Activated CD8-positive, alpha-beta memory T cell treated with anti-CD3 and anti-CD28 coated beads, Interleukin-2, amount 50 U/mL, for 24 hours (primary cell): ENCODE measurements around the gene YPEL2.

Source experiments
- DNase-seq: peaks from one replicate; pipeline ENCODE4 v3.0.0-alpha.2; 2020; ENCODE audit errors: extremely low read depth

YPEL2 gene

GRCh38 chr17:59356543-59357218, 25.2 kb downstream of the YPEL2 start:
- DNase-seq: no peak

GRCh38 chr17:59357219-59357697, 25.8 kb downstream of the YPEL2 start:
- DNase-seq: no peak

DNA sequence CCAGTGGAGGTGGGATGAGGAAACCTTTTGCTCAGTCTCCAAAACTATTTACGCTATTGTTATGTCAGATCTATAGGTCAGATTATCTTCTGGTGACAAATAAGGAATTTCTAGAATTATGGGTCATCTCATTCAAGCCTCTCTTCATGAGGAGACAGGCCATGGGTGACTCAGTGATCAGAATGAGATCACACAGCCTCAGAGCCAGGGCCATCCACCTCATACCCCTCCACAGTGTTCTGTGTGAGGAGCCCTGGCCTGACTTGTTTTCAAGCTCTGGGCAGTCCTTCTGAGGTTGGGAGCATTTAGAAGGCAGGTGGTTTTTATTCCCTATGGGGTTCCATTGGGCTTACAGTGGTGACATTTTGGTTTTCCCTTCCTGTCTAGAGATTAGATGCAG, 26.5 kb downstream of the YPEL2 start:
- no peak for DNase-seq

GRCh38 chr17:59361386-59361785, 29.9 kb downstream of the YPEL2 start:
- no peak for DNase-seq

DNA sequence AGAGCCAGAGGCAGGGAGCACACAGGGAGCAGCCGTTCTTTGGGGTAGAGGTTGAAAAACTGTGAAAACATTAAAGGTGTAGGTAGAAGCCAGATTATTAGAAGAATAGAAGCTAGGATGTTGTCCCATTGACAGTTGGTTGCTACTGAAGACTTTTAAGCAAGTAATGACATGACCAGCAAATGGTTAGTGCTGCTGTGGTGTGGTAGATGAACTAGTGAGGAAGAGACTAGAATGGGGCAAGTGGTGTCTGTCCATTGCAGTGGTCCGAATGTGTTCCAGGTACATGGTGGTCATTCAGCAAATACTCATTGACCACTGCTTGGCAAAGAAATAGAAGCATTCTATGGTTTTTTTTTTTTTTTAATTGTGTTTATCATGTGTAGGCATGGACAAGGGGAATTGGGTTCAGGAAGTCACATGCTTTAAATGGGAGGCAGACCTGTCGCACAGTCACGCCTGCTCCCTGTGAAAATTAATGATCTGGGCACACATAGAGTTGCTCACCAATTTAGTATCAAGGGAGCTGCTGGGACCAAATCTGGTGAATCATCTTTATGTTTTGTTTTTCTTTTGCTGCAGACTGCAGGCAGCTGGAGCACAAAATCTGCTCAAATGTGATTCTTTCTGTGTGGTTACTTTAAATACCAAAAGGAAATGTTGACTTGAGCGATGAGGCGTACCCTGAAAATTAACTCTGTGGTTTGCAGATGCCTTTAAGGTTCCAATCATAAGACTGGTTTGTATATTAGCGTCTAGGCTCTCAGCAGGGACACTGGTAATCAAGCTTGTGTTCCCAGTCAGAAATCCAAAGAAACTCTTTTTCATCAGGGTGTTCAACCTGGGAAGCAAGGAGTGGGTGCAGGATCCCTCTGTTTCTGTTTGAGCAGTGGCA, 30.7 kb downstream of the YPEL2 start:
- DNase-seq: no peak

DNA sequence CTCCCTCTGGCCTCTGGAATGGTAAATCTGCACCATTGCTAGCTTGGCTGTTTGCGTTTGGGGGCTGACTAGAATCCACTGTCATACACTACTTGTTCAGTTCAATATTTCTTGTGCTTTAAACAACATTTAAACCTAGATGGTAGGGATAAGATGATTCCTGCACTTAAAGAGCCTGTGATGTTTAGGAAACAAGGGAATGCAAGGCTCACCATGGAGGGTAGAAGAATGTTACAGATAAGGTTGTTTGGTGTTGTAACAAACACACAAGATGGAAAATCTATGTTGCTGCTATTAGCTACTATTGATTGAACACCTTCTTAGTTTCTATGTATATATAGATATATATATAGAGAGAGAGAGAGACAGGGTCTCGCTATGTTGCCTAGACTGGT, 31.4 kb downstream of the YPEL2 start:
- DNase-seq: no peak

- DNase-seq: no peak
Observed at GRCh38 chr17:59365383-59365981, 34.0 kb downstream of the YPEL2 start.

DNA sequence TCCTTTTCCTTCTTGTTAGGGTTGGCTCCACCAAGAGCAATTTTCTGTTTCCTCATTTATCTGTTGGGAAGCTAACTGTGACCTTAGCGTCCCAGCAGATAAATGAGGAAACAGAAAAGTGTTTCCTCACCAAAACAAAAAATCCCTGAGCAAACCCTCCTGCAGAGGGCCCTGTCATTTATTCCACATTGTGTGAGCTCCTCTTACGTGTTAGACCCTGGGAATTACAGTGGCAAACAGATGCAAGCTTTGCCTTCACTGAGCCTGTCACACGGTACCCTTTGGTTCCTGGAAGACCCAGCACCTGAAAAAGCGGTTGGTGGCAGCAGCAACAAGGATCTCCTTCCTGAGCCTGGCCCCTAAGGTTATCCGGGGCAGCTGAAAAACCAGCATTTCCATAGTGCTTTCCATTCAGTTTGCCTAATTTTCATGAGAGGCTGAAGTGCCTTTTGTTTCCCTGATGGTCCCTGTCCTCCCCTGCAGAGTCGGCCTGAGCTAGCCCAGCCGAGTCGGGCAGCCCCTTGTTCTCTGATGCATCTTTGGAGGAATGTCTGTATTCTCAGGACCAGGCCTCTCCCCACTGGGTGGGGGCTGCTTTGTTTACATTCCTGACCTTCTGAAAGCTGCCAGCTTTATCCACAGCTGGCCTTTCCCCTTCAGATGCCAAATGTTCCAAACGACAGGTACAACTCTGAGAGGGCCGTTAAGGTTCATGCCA, 34.7 kb downstream of the YPEL2 start:
- no peak for DNase-seq

DNA sequence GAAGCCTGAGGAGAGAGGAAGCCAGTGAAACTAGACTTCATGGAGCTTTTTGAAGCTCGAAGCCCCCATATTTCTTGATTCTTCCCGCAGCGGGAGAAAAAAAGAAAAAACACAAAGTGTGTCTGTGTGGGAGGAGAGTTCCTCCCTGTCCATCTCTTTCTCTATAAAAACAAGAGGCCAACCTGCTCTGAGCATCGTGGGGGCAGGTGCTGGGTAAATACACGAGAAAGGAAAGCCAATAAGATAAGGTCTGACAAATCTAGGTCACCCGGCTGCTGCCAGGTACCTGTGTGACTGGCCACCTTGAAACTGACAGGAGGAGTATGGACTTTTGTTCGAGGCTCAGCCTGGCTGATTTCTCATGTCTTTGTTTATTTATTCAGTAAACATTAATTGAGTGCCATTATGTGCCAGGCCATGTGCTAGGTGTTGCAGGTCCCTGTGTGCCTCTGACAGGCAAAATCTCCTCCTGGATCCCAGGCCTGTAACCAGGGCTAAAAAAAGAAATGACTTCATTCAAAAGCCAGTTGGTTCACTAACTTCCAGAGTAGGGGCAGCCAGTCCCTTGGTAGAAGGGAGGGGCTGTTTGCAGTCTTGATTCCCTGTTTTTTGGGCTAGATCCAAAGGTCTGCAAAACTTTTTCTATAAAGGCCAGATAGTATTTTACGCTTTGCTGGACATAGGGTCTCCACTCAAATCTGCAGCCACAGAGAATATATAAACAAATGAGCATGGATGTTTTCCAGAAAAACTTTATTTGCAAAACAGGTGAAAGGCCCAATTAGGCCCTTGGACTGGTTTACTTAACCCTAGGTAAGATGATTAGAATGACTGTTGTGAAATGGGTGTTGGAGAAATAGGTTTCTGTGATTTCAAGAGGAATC, 35.6 kb downstream of the YPEL2 start:
- no peak for DNase-seq

- no peak for DNase-seq
Observed at GRCh38 chr17:59367657-59368045, 36.2 kb downstream of the YPEL2 start.

DNA sequence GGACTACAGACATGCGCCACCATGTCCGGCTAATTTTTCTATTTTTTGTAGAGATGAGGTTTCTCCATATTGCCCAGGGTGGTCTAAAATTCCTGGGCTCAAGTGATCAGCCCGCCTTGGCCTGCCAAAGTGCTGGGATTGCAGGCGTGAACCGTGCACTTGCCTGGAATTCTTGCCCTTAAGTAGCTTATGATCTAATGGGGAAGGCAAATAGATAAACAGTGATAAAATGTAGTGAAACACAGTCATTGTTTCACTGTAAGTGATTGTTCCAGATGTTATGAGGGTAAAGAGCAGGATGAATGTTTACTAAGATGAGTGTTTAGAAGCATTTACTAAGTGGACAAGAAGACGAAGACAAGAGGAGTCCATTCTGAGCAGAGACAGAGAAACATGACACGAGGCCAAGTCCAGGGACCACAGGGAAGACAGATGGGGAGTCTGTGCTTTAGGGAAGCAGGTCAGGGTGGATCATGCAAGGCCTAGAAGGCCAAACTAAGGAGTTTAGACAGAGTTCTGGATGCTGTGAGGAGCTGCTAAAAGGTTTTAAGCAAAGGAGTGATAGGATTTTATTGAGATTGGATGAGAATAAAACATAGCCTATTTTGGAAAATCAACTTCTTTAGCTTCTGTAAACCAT, 36.9 kb downstream of the YPEL2 start:
- DNase-seq: no peak

GRCh38 chr17:59369031-59369975, 37.8 kb downstream of the YPEL2 start:
- no peak for DNase-seq

- no peak for DNase-seq
Observed at GRCh38 chr17:59370593-59371299, 39.3 kb downstream of the YPEL2 start.

DNA sequence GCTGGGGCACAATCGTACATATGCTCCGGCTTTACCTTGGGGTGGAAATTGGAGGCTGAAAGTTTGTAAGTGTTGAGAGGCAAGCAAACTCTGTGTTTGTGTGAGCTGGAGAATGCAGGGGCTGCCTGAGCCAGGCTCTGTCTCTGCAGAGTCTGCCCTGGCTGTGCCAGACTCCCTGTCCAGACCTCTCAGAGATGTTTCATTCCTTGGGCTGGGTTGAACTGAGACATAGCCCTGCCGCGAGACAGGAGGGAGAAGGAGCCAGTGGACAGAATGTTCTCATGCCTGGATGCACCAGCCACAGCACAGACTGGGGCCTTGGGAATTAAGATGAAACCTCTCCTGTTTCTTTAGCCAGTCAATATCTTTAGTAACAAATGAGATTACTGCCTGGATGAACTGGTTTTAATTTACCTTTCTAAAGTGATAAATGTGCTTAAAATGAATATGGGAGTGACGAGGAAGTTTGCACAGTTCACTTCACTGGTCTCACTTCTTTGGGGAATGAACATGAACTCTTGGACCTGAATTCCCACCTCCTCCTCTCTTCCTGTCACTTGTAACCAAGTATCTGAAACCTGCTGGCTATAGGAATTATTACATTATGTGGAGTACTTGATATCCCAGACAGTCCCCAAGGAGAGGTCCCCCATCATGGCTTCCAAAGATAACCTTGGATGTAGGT, 40.1 kb downstream of the YPEL2 start:
- no peak for DNase-seq

DNA sequence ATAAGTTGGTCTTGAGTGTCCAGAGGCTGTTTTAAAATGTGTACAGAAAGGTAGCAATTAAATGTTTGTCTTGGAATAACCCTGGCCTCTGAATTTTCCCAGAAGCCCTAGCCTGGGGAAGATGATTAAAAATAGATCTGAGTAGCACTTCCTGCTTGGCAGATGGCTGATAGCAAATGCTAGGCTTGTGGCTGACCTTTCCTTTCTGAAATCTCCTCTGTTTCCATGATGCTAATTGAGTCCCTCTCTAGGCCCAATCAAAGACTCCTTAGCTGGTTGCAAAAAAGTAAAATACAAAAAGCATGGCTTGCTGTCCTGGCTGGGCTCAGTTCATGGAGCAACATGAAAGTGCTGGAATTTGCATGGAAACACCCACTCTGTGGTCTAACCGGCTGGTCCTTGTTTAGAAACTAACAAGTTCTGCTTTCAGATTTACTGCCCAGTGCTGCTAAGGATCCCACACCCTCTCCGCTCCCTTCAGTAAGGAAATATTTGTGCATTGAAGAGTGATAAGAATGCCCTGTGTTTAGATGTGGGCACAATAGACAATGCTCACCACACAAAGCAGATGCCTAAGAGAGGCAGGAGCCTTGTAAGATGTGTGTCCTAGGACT, 40.8 kb downstream of the YPEL2 start:
- DNase-seq: no peak

DNA sequence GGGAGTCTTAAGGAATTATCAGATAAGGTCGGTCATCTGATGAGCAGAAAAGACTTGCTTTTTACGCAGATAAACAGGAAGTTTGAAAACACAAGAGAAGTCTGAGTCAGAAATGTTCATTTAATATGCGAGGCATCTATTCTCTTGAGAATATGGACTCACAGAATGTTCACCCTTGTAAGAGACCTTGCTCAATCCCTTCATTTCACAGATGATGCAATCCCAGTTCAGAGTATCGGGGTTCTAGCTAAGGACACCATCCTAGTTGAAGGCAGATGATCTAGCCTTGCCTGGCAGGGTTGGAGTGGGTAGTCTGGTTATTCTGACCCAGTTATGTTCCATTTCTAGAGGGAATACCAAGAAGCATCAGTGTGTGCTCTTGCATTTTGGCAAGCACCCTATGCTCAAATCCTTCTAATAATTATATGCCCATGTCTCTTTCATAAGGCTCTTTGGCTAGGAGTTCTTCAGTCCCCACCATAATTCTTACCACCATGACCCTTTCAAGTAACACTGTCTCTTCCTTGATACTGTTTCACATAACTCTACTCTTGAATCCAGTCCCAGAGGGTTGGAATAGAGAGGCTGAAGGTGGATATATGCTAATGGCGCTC, 42.5 kb downstream of the YPEL2 start:
- no peak for DNase-seq

- no peak for DNase-seq
Observed at GRCh38 chr17:59374612-59375011, 43.2 kb downstream of the YPEL2 start.
